K562 (cell line): Measurements from ENCODE around the gene ZNF264. TPM values are rescaled to one million over a fixed set of nuclear protein-coding genes. Genes with fewer than 3 reads are reported as not detected.
A peak's percentile ranks its signal among the peaks of the same experiment; 100 is the strongest.

Experiments
- ATF7 ChIP-seq: fragments of 450-650 bp; IDR thresholded peaks from 2 replicates; pipeline ENCODE4 v1.7.1; 2014; ENCODE audit warnings: mild to moderate bottlenecking, moderate library complexity
- CBX1 ChIP-seq: sonication (generic); IDR thresholded peaks from 2 replicates; pipeline ENCODE4 v1.6.1; 2016; ENCODE audit warnings: antibody characterized with exemption, low read depth, mild to moderate bottlenecking
- CHD2 ChIP-seq: IDR thresholded peaks from 2 replicates; pipeline ENCODE4 v1.6.1; 2011; ENCODE audit warnings: low read depth, low read length
- CSDE1 ChIP-seq, 2 experiments: fragments of 450-650 bp; IDR thresholded peaks; 2 replicates each; pipeline ENCODE4 v1.6.1; 2016; ENCODE audit warnings: mild to moderate bottlenecking in 1 of 2
- ELF4 ChIP-seq: fragments of 450-650 bp; formaldehyde crosslinking; IDR thresholded peaks from 2 replicates; pipeline ENCODE4 v1.4.0; 2022; ENCODE audit warnings: missing genetic modification characterization
- JUN ChIP-seq, 2 experiments: sonication (generic) in 1 of 2; formaldehyde crosslinking in 1 of 2; IDR thresholded peaks; 2 replicates each; pipeline versions ENCODE4 v1.6.1 to v1.8.0; 2012 to 2022; ENCODE audit warnings: borderline replicate concordance in 2 of 2, mild to moderate bottlenecking in 2 of 2, improper control_type of control experiment in 1 of 2, low read depth in 1 of 2, low read length in 1 of 2, missing genetic modification reagents in 1 of 2
- MAFG ChIP-seq: fragments of 450-650 bp; conservative IDR thresholded peaks from 2 replicates; pipeline ENCODE4 v1.6.1; 2016; ENCODE audit warnings: missing genetic modification characterization, missing compliant biosample characterization
- RBM34 ChIP-seq: fragments of 200-400 bp; formaldehyde crosslinking; IDR thresholded peaks from 2 replicates; pipeline ENCODE4 v1.6.1; 2018; ENCODE audit warnings: low read length, borderline replicate concordance; ENCODE audit not compliant: insufficient read depth
- SIN3A ChIP-seq, 2 experiments: fragments of 150-350 bp in 1 of 2; IDR thresholded peaks; 2 replicates each; pipeline ENCODE4 v1.6.1; 2011 to 2016; ENCODE audit warnings: borderline replicate concordance in 2 of 2, low read depth in 2 of 2, low read length in 2 of 2, mild to moderate bottlenecking in 2 of 2, moderate library complexity in 2 of 2; ENCODE audit not compliant: control insufficient read depth in 1 of 2
- SMARCA4 ChIP-seq: fragments of 450-650 bp; IDR thresholded peaks from 2 replicates; pipeline ENCODE4 v1.6.1; 2016
- polyA plus RNA-seq, 8 experiments: library from polyadenylated mRNA; depleted of rRNA in 4 of 8; stranded (reverse) in 5 of 8; unstranded in 3 of 8; fragments of >200 nt; fragmentation: Nextera tagmentation in 2 of 8; fragmentation: Illumina TruSeq in 1 of 8; extraction: Ambion mirVana in 2 of 8; extraction: Trizol in 1 of 8; gene quantifications; 2 replicates each; pipeline versions ENCODE4 v1.2.1 to v1.2.3, GENCODE V29; 2011 to 2014; ENCODE audit warnings: inconsistent platforms in 1 of 8, missing spikeins in 1 of 8
- total RNA-seq, 7 experiments: library from RNA; depleted of rRNA in 6 of 7; stranded (reverse); fragments of >200 nt in 6 of 7; fragmentation: Illumina TruSeq in 2 of 7; extraction: Trizol in 2 of 7; gene quantifications; 2 replicates each; pipeline versions ENCODE4 v1.2.1 to v1.2.3, GENCODE V29; 2011 to 2021; ENCODE audit warnings: low replicate concordance in 1 of 7
- TF ChIP-seq, protein P1 (sequence below), 2 experiments: fragments of 450-650 bp in 1 of 2; sonication (generic) in 1 of 2; formaldehyde crosslinking in 1 of 2; IDR thresholded peaks; 2 replicates each; pipeline versions ENCODE4 v1.7.1 to v1.9.0; 2016 to 2022; ENCODE audit warnings: inconsistent platforms in 1 of 2, mild to moderate bottlenecking in 1 of 2, missing genetic modification reagents in 1 of 2
- TF ChIP-seq, protein P2 (sequence below): fragments of 250-450 bp; sonication (Bioruptor Pico); IDR thresholded peaks from 2 replicates; pipeline ENCODE4 v1.8.0; 2021; ENCODE audit warnings: moderate library complexity, mild to moderate bottlenecking, inconsistent platforms
- TF ChIP-seq, protein P3 (sequence below): fragments of 450-650 bp; IDR thresholded peaks from 2 replicates; pipeline ENCODE4 v1.6.1; 2014; ENCODE audit warnings: low read depth, mild to moderate bottlenecking, moderate library complexity, borderline replicate concordance

ZNF264 gene
- total and polyA plus RNA-seq, 9 of the 15 experiments (the other 6 are each of a cell fraction or from before 2014, with no cell fraction given) = 0.08 to 7.9 (median 1.3) TPM

GRCh38 chr19:57191141-57192076, at the start of gene ZNF264 (continued):
- TF ChIP-seq JUN (IDR thresholded peaks at IDR 0.05; ENCODE audit: borderline replicate concordance, low read depth, low read length) (no peak), JUN (CRISPR knock-in tag; IDR thresholded peaks at IDR 0.05; ENCODE audit: borderline replicate concordance) (no peak), ELF4 (peak; percentile 42; the same call in 1 of the 2 replicates), CHD2 (no peak), CSDE1 (IDR thresholded peaks at IDR 0.05) (no peak), ATF7 (no peak), CBX1 (0 out of 2 replicates have a peak, but pooled peaks have one; percentile 49), SMARCA4 (no peak), RBM34 (no peak), SIN3A (IDR thresholded peaks at IDR 0.05; ENCODE audit: borderline replicate concordance in 2 of 2, control insufficient read depth in 1 of 2, low read depth in 2 of 2, low read length in 2 of 2) (no peak), MAFG (tag) (no peak)
- TF ChIP-seq, protein P1, sequence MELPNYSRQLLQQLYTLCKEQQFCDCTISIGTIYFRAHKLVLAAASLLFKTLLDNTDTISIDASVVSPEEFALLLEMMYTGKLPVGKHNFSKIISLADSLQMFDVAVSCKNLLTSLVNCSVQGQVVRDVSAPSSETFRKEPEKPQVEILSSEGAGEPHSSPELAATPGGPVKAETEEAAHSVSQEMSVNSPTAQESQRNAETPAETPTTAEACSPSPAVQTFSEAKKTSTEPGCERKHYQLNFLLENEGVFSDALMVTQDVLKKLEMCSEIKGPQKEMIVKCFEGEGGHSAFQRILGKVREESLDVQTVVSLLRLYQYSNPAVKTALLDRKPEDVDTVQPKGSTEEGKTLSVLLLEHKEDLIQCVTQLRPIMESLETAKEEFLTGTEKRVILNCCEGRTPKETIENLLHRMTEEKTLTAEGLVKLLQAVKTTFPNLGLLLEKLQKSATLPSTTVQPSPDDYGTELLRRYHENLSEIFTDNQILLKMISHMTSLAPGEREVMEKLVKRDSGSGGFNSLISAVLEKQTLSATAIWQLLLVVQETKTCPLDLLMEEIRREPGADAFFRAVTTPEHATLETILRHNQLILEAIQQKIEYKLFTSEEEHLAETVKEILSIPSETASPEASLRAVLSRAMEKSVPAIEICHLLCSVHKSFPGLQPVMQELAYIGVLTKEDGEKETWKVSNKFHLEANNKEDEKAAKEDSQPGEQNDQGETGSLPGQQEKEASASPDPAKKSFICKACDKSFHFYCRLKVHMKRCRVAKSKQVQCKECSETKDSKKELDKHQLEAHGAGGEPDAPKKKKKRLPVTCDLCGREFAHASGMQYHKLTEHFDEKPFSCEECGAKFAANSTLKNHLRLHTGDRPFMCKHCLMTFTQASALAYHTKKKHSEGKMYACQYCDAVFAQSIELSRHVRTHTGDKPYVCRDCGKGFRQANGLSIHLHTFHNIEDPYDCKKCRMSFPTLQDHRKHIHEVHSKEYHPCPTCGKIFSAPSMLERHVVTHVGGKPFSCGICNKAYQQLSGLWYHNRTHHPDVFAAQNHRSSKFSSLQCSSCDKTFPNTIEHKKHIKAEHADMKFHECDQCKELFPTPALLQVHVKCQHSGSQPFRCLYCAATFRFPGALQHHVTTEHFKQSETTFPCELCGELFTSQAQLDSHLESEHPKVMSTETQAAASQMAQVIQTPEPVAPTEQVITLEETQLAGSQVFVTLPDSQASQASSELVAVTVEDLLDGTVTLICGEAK (IDR thresholded peaks at IDR 0.05) = peak; percentile 80
- TF ChIP-seq, protein P1 (CRISPR knock-in tag; IDR thresholded peaks at IDR 0.05) = no peak
- TF ChIP-seq, protein P2, sequence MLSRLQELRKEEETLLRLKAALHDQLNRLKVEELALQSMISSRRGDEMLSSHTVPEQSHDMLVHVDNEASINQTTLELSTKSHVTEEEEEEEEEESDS (CRISPR knock-in tag) = no peak
- TF ChIP-seq, protein P3, sequence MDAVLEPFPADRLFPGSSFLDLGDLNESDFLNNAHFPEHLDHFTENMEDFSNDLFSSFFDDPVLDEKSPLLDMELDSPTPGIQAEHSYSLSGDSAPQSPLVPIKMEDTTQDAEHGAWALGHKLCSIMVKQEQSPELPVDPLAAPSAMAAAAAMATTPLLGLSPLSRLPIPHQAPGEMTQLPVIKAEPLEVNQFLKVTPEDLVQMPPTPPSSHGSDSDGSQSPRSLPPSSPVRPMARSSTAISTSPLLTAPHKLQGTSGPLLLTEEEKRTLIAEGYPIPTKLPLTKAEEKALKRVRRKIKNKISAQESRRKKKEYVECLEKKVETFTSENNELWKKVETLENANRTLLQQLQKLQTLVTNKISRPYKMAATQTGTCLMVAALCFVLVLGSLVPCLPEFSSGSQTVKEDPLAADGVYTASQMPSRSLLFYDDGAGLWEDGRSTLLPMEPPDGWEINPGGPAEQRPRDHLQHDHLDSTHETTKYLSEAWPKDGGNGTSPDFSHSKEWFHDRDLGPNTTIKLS = 0 out of 2 replicates have a peak, but pooled peaks have one; percentile 25
